Esophagus squamous epithelium (tissue), 5 donors: ENCODE data around the gene FARSA. TPM values are rescaled to one million over a fixed set of nuclear protein-coding genes. Genes with fewer than 3 reads are reported as not detected.

Experiments
- DNase-seq: peaks from one replicate; lab custom pipeline; 2025; lab: John Stamatoyannopoulos, UW
- H3K27ac ChIP-seq, 4 donors: fragments of 200-600 bp; sonication (generic); one replicate each; pipeline ENCODE4 v1.5.1; 2016 to 2019; ENCODE audit warnings: mild to moderate bottlenecking in 1 of 4
- H3K27me3 ChIP-seq, 4 donors: fragments of 200-600 bp; sonication (generic); 1 replicate in 3 of 4; 2 replicates in 1 of 4; pipeline versions ENCODE4 v1.5.1 to v1.6.0; 2017 to 2021; ENCODE audit warnings: antibody characterized with exemption in 1 of 4
- H3K36me3 ChIP-seq, 3 donors: fragments of 200-600 bp; sonication (generic); one replicate each; pipeline ENCODE4 v1.5.1; 2016 to 2019
- H3K4me1 ChIP-seq, 3 donors: fragments of 200-600 bp; sonication (generic); one replicate each; pipeline ENCODE4 v1.5.1; 2017 to 2019
- H3K4me3 ChIP-seq, 4 donors: fragments of 200-600 bp; sonication (generic); 1 replicate in 3 of 4; 2 replicates in 1 of 4; pipeline ENCODE4 v1.5.1; 2016 to 2019; ENCODE audit warnings: mild to moderate bottlenecking in 2 of 4, moderate library complexity in 1 of 4
- H3K9me3 ChIP-seq, 3 donors: fragments of 200-600 bp; sonication (generic); one replicate each; pipeline ENCODE4 v1.5.1; 2016 to 2019
- CTCF ChIP-seq, 6 experiments: fragments of 450-650 bp in 4 of 6; fragments of 200-600 bp in 2 of 6; sonication (generic) in 2 of 6; IDR thresholded peaks; one replicate each; pipeline ENCODE4 v1.5.1; 2016 to 2019; ENCODE audit warnings: antibody characterized with exemption in 6 of 6, mild to moderate bottlenecking in 4 of 6, moderate library complexity in 4 of 6
- POLR2A ChIP-seq, 4 donors: fragments of 450-650 bp; IDR thresholded peaks; one replicate each; pipeline ENCODE4 v1.6.1; 2017; ENCODE audit warnings: antibody characterized with exemption in 4 of 4, mild to moderate bottlenecking in 4 of 4, moderate library complexity in 3 of 4
- WGBS, 2 donors: methylation state at CpG; one replicate each; pipeline ENCODE4 v1.1.5; 2018; 5-methylcytosine and 5-hydroxymethylcytosine counted together
- intact Hi-C: fragments of 100-400 bp; cut with DNase I; formaldehyde crosslinking; loops from one replicate; pipeline ENCODE4 v1.15.0; 2022
- total RNA-seq, 4 donors: library from RNA; depleted of rRNA; stranded (reverse); fragments of >200 nt; gene quantifications; one replicate each; pipeline ENCODE4 v1.1.0, GENCODE V29; 2016
- donor health status: DM: yes; HTN: yes; CAD: no.

Gene FARSA
- total RNA-seq, 4 donors from 2014 or later: 47.7 to 53.8 (median 51.0) TPM

- peaks cover 0 to 17% (median 14%) of the 10 kb centered on the region in 3 donors for H3K9me3 ChIP-seq
- TF ChIP-seq POLR2A (IDR thresholded peaks at IDR 0.05) (no peak), CTCF (IDR thresholded peaks at IDR 0.05) (no peak)
- peak overlapping the region in 3 of 4 donors; percentile 20 to 76 (median 42) for H3K27ac ChIP-seq
- WGBS, 2 donors: 50 to 100% methylated on average over 2 of the region's 12 CpGs
- H3K27me3 ChIP-seq: peaks cover 0 to 35% (median 0%) of the 10 kb centered on the region in 4 donors
- peaks cover 14 to 42% (median 20%) of the 10 kb centered on the region in 3 donors for H3K4me1 ChIP-seq
- no peak for DNase-seq
- H3K36me3 ChIP-seq: no peaks in the 10 kb centered on the region
- peak overlapping the region in 3 of 4 donors; percentile 35 to 68 (median 52) for H3K4me3 ChIP-seq
- intact Hi-C loops: no loop called here
These were observed 48.9 kb downstream of the FARSA start for GRCh38 chr19:12884627-12884925.

DNA sequence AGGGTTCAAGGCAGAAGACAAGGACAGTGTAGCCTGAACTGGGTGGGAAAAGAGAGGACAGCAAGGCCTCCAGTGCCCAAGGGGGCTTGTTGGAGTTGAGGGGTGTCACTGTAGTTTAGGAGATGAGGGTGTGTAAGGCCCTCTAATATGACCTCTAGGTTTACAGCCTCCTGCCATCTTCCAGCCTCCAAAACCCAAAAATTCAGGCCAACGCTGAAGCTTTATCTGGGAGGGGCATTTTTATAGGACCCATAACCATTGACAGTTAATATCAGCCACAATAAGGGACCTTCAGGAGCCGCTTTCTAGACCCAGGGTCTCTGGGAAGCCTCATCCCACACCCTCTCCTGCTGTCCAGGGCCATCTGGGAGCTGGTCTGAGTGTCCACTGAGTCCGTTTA, 49.3 kb downstream of the FARSA start:
- intact Hi-C loops: no loop called here
- peaks cover 0 to 17% (median 14%) of the 10 kb centered on the region in 3 donors for H3K9me3 ChIP-seq
- 83 to 100% methylated on average over 2 of the region's 3 CpGs for WGBS, 2 donors
- peaks cover 0 to 35% (median 0%) of the 10 kb centered on the region in 4 donors for H3K27me3 ChIP-seq
- no peak for TF ChIP-seq POLR2A (IDR thresholded peaks at IDR 0.05)
- no peak for TF ChIP-seq CTCF (IDR thresholded peaks at IDR 0.05)
- DNase-seq: no peak
- H3K27ac ChIP-seq: no peak overlapping the region
- H3K4me3 ChIP-seq: no peak overlapping the region
- H3K36me3 ChIP-seq: no peaks in the 10 kb centered on the region
- H3K4me1 ChIP-seq: peaks cover 14 to 44% (median 20%) of the 10 kb centered on the region in 3 donors

DNA sequence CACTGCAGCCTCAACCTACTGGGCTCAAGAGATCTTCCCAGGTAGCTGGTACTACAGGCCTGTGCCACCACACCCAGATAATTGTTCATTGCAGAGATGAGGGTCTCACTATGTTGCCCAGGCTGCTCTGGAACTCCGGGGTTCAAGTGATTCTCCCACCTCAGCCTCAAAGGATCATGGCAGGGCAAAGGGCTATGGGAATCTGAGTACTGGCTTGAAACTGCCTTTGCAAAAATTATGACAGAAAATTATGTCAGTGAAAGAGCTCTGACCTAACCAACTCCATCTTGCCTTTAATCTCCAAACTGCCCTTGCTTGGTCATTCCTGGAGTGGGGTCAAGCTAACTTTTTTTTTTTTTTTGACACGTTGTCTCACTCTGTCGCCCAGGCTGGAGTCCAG, 50.9 kb downstream of the FARSA start:
- intact Hi-C loops: no loop called here
- H3K4me1 ChIP-seq: peaks cover 14 to 44% (median 20%) of the 10 kb centered on the region in 3 donors
- H3K4me3 ChIP-seq: no peak overlapping the region
- peaks cover 0 to 17% (median 14%) of the 10 kb centered on the region in 3 donors for H3K9me3 ChIP-seq
- no peak overlapping the region for H3K27ac ChIP-seq
- WGBS, 2 donors: 82 to 100% methylated on average over 2 to 3 of the region's 3 CpGs
- TF ChIP-seq POLR2A (IDR thresholded peaks at IDR 0.05): no peak
- TF ChIP-seq CTCF (IDR thresholded peaks at IDR 0.05): no peak
- H3K27me3 ChIP-seq: peaks cover 0 to 35% (median 0%) of the 10 kb centered on the region in 4 donors
- no peak for DNase-seq
- H3K36me3 ChIP-seq: peaks cover 6 to 13% (median 7%) of the 10 kb centered on the region in 3 donors

DNA sequence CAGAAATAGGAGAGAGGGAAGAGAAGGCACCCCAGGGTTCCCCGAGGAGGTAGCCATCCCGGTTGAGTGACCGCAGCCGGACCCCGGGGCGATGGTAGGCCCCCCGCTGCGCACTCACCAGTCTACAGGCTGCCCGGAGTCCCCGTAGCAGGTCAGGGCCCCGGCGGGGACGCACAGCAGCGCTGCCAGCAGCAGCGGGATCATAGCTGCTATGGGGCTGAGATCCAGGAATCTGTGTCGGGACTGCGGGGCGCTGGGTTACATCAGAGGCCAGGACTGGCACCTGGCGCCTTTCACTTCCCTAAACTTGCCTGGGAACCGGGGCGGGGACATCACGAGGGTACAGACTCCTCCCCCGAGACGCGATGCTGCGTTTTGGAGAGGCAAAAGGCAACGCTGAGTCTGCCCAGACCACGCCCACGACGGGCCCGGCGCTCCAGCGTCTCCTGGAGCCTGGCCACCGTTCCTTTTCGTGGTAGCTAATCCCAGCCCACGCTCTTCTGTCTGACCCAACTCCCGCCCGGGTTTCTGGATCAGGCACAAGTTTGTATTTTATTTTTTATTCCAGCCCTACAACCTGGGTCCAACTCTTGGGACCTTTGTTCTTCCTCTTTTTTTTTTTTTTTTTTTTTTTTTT, 52.2 kb downstream of the FARSA start, which contains the start of gene DNASE2:
Gene DNASE2, minus strand, starts transcription at position 278 of the 637 bp plus-strand sequence. Its CDS starts 74 bp downstream, at position 204.
- H3K9me3 ChIP-seq: peaks cover 0 to 17% (median 14%) of the 10 kb centered on the region in 3 donors
- H3K27me3 ChIP-seq: peaks cover 0 to 26% (median 0%) of the 10 kb centered on the region in 4 donors
- peak; percentile 86 for DNase-seq
- peak within 1 kb of the TSS; percentile 84 to 96 (median 94) for H3K27ac ChIP-seq
- H3K4me3 ChIP-seq: peak within 1 kb of the TSS; percentile 52 to 98 (median 82)
- H3K36me3 ChIP-seq: peaks cover 14 to 26% (median 16%) of the 10 kb centered on the region in 3 donors
- WGBS, 2 donors: 0% methylated on average over 12 of the region's 38 CpGs
- H3K4me1 ChIP-seq: peaks cover 14 to 44% (median 20%) of the 10 kb centered on the region in 3 donors
- intact Hi-C loops: no loop called here
- peak in 3 of 4 donors; percentile 61 to 93 (median 83) for TF ChIP-seq POLR2A (IDR thresholded peaks at IDR 0.05)
- peak in 1 of 6 experiments; percentile 9 for TF ChIP-seq CTCF (IDR thresholded peaks at IDR 0.05)

DNA sequence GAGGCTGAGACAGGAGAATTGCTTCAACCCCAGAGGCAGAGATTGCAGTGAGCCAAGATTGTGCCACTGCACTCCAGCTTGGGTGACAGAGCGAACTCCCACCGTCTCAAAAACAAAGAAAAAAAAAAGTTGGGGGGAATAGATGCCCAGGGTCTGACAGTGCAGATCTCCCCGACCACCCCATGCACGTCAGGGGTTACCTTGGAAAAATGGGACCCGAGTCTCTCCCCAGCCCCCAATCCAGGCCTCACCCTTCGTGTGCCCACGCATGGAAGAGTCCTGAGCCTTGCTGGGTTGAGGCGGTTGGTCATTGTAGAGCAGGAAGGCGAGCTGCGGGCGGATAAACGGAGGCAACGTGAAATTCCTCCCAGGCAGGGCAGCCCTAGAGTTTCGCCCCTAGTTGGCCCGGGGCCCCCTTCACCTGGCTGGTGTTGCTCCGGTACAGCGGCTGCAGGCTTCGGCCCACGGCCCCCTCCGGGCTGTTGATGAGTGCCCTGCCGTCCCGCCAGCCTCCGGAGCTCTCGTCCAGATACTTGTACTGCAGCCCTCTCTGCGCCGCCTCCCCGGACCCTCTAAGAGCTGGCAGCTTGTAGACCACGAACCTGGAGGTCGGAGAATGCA, 52.9 kb downstream of the FARSA start:
- Histone ChIP-seq H3K27ac (peak overlapping the region; percentile 84 to 96 (median 94)), H3K36me3 (peaks cover 14 to 32% (median 16%) of the 10 kb centered on the region in 3 donors), H3K4me3 (peak overlapping the region; percentile 52 to 98 (median 82)), H3K9me3 (peaks cover 0 to 17% (median 14%) of the 10 kb centered on the region in 3 donors), H3K4me1 (peaks cover 10 to 39% (median 15%) of the 10 kb centered on the region in 3 donors), H3K27me3 (peaks cover 0 to 20% (median 0%) of the 10 kb centered on the region in 4 donors)
- intact Hi-C loops: no loop called here
- DNase-seq: no peak
- 33% methylated on average over 3 to 9 of the region's 29 CpGs for WGBS, 2 donors
- no peak for TF ChIP-seq POLR2A (IDR thresholded peaks at IDR 0.05)
- TF ChIP-seq CTCF (IDR thresholded peaks at IDR 0.05): no peak
